ENCODE data around the gene RPS5. TPM values are rescaled to one million over a fixed set of nuclear protein-coding genes. Genes with fewer than 3 reads are reported as not detected.

Gene RPS5
- total RNA-seq, 1 donor from 2014 or later: 1,938 TPM

DNA sequence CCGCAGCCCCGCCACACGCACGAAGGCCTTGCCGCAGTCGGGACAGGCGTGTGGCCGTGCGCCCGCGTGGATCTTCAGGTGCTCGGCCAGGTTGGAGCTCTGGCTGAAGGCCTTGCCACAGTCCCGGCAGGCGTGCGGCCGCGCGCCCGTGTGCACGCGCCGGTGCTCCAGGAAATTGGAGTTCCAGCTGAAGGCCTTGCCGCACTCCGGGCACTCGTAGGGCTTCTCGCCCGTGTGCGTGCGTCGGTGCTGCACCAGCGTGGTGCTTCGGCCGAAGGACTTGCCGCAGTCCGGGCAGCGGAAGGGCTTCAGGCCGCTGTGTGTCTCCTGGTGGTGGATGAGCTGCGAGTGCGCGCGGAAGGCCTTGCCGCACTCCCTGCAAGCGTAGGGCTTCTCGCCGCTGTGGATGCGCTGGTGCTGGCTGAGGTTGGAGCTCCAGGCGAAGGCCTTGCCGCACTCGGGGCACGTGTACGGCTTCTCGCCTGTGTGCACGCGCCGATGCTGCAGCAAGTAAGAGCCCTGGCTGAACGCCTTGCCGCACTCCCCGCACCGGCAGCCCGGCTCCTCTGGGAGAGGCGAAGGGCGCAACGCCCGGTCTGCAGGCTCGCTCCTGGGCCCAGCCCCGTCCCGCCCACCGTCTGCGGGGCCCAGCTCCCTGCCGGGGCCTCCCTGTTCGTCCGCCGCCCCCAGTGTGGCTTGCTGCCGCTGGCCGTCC, 30.1 kb upstream of the RPS5 start:
- no peaks in the 10 kb centered on the region for H4K20me1 ChIP-seq (ENCODE audit: low read depth)
- H3F3A ChIP-seq (ENCODE audit: low read depth): peaks cover 4% of the 10 kb centered on the region
- Mint-ChIP-seq H3K36me3 (peaks cover 2% of the 10 kb centered on the region), H3K27me3 (ENCODE audit: insufficient read depth, low read depth) (peaks cover 14% of the 10 kb centered on the region), H3K9me3 (no peaks in the 10 kb centered on the region), H3K4me3 (no peak overlapping the region), H3K27ac (no peak overlapping the region), H3K4me1 (peaks cover 10% of the 10 kb centered on the region)
- H3K9me3 ChIP-seq (ENCODE audit: low read depth): no peaks in the 10 kb centered on the region
- H3K4me2 ChIP-seq: no peak overlapping the region
- no peak overlapping the region for H2AFZ ChIP-seq (replicated peaks)
- DNase-seq (ENCODE audit: low spot score): no peak
- no peak overlapping the region for H3K4me3 ChIP-seq
- TF ChIP-seq CTCF (IDR thresholded peaks at IDR 0.05) (no peak), EZH2phosphoT487 (IDR thresholded peaks at IDR 0.05) (no peak), EZH2 (IDR thresholded peaks at IDR 0.05) (no peak)
- peaks cover 10% of the 10 kb centered on the region for H3K79me2 ChIP-seq (ENCODE audit: low read depth)
- no peak overlapping the region for H3K27ac ChIP-seq
- no peaks in the 10 kb centered on the region for H3K4me1 ChIP-seq
- no peaks in the 10 kb centered on the region for H3K27me3 ChIP-seq
- H3K36me3 ChIP-seq: no peaks in the 10 kb centered on the region
- H3K9ac ChIP-seq: no peak overlapping the region

DNA sequence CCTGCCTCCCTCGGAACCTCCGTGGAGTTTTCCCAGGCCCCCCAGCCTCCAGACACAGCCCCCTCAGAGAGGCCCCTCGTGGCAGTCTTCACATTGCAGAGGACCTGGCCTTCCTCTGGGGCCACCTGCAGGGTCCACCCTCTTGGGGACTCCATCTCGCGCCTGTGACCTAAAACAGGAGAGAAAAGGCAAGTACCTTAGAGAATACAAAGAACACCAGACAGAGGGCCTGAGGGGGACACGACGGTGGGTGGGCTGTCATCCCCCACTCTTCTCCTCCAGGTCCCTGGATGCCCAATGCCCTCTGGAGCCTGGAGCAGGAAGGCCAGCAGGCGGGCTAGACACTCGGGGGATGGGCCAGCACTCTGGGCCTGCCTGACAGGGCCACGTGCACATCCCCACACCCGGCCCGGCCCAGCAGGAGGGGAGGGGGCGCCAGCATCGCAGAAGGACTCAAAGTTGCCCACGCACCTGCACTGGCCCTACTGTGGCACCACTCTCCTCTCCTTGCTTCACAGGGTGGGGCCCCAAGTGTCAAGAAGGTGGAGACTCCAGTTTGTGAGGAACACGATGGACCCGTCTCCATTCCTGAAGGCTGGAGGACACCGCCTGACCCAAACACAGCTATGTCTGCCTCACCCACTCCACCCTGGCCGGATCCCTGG, 29.5 kb upstream of the RPS5 start:
- H3K9me3 ChIP-seq (ENCODE audit: low read depth): no peaks in the 10 kb centered on the region
- peaks cover 10% of the 10 kb centered on the region for H3K79me2 ChIP-seq (ENCODE audit: low read depth)
- no peaks in the 10 kb centered on the region for H4K20me1 ChIP-seq (ENCODE audit: low read depth)
- TF ChIP-seq EZH2 (IDR thresholded peaks at IDR 0.05) (no peak), CTCF (IDR thresholded peaks at IDR 0.05) (no peak), EZH2phosphoT487 (IDR thresholded peaks at IDR 0.05) (no peak)
- Mint-ChIP-seq H3K27ac (no peak overlapping the region), H3K27me3 (ENCODE audit: insufficient read depth, low read depth) (peaks cover 12% of the 10 kb centered on the region), H3K36me3 (peaks cover 2% of the 10 kb centered on the region), H3K4me3 (no peak overlapping the region), H3K4me1 (peaks cover 11% of the 10 kb centered on the region), H3K9me3 (no peaks in the 10 kb centered on the region)
- H3K36me3 ChIP-seq: no peaks in the 10 kb centered on the region
- H3K9ac ChIP-seq: no peak overlapping the region
- H3F3A ChIP-seq (ENCODE audit: low read depth): peaks cover 7% of the 10 kb centered on the region
- DNase-seq (ENCODE audit: low spot score): no peak
- no peak overlapping the region for H3K4me2 ChIP-seq
- no peak overlapping the region for H2AFZ ChIP-seq (replicated peaks)
- no peaks in the 10 kb centered on the region for H3K4me1 ChIP-seq
- H3K27ac ChIP-seq: no peak overlapping the region
- H3K4me3 ChIP-seq: no peak overlapping the region
- H3K27me3 ChIP-seq: no peaks in the 10 kb centered on the region

DNA sequence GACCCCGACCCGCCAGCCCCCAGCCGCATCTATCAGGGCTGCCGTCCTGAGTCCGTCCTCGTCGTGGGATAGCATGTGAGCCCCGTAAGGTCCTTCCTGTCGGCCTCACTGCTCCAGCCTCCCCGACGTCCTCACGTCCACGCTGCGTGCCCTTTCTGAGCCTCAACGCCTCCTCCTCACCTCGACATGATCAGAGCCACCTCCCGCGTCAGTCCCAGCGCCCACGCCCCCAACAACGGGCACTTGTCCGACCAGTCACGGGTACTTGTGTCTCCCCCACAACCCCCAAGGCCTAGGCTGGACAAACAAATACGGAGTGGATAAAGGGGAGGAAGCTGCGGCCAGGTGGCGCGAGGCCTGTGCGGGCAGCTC, 25.2 kb upstream of the RPS5 start:
- Mint-ChIP-seq H3K36me3 (peaks cover 3% of the 10 kb centered on the region), H3K27me3 (ENCODE audit: insufficient read depth, low read depth) (peaks cover 12% of the 10 kb centered on the region), H3K4me3 (peak overlapping the region; percentile 96), H3K4me1 (peaks cover 13% of the 10 kb centered on the region), H3K27ac (peak overlapping the region; percentile 97), H3K9me3 (no peaks in the 10 kb centered on the region)
- Histone ChIP-seq H3K36me3 (no peaks in the 10 kb centered on the region), H3K27me3 (no peaks in the 10 kb centered on the region), H3F3A (ENCODE audit: low read depth) (peaks cover 7% of the 10 kb centered on the region), H3K79me2 (ENCODE audit: low read depth) (peaks cover 10% of the 10 kb centered on the region), H4K20me1 (ENCODE audit: low read depth) (no peaks in the 10 kb centered on the region), H3K27ac (peak overlapping the region; percentile 54), H3K4me1 (no peaks in the 10 kb centered on the region), H3K9ac (peak overlapping the region; percentile 67), H3K4me2 (peak overlapping the region; percentile 85), H2AFZ (replicated peaks) (peak overlapping the region; percentile 60), H3K9me3 (ENCODE audit: low read depth) (no peaks in the 10 kb centered on the region), H3K4me3 (peak overlapping the region; percentile 59)
- no peak for DNase-seq (ENCODE audit: low spot score)
- no peak for TF ChIP-seq EZH2 (IDR thresholded peaks at IDR 0.05)
- TF ChIP-seq CTCF (IDR thresholded peaks at IDR 0.05): peak; percentile 15
